Measurements from ENCODE around the gene BEND5. TPM values are rescaled to one million over a fixed set of nuclear protein-coding genes. Genes with fewer than 3 reads are reported as not detected.

BEND5 gene
- polyA plus RNA-seq, 10 donors, result 7.6 to 35.9 (median 9.2) TPM

DNA sequence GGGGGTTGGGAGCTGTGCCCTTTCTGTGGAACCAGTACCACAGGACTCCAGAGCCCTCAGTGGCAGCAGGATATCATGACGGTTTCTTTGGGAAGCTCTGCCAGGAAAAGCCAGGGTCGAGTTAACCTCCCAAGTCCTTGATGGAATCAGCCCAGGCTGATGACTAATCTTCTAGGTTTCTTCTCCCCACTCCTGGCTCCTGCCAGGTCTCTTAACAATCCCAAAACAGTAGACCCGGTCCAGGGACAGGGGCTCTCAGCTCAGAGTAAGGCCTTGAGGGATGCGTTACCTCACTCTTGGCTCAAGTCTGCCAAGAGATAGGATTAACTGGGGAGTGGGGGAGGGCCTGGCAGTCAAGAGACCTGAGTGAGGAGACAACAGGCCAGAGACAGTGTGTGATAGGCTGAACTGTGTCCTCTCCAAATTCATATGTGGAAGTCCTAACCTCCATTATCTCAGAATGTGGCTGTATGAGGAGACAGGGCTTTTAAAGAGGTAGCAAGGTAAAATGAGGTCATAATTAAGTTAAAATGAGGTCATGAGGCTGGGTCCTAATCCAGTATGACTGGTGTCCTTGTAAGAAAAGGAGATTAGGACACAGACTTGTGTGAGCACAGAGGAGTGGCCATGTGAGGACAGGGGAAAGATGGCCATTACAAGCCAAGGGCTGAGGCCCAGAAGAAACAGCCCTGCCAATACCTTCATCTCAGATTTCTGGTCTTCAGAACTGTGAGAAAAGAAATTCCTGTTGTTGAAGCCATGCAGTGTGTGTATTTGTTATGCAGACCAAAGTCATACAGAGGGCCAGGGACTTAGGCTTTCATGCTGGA, 95.0 kb downstream of the BEND5 start:
- peak in 1 of 3 donors; percentile 3 for DNase-seq

DNA sequence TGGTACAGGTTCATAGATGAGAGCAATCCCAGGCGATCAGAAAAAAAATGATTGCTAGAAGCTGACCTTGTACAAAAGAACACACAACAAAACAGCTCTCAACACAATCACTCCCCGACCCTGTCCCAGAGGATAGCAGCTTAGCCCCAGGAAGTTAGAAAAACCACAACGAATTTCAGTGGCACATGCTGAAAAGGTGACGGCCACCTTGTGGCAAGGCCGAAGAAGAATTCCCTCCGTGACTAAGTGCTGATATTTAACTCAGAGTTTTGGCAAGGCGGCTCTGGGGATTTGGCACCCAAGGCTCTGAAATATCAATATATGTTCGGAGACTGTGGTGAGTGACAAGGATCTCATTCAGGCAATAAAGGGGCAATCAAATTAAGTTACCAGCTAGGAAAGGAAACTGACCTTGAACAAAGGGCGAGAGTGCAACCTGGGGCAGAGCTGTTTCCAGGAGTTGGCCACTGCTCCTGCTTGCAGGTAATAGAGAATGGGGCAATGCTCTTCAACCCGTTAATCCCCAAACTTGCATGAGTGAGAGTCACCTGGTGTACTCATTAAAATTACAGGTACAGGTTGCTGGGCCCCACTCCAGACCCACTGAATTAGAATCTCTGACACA, 96.2 kb downstream of the BEND5 start:
- no peak for DNase-seq

DNA sequence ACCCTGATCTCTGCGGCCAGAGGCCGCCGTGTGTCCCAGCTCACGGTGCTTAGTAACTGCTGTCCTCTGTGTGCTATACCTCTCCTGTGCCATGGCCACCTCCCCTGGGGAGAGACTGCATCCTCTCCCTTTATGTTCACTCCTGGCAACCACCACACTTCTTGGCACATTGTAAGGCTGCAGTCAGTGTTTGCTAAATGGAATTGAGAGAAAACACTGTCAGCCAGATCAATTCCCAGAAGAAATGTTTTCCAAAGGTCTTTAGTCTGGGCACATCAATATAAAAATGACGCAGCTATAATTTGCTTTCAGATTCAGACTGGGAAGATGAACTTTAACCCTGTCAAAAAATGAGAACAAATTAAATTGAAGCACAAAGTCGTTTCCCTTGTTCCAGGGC, 96.8 kb downstream of the BEND5 start:
- no peak for DNase-seq

DNA sequence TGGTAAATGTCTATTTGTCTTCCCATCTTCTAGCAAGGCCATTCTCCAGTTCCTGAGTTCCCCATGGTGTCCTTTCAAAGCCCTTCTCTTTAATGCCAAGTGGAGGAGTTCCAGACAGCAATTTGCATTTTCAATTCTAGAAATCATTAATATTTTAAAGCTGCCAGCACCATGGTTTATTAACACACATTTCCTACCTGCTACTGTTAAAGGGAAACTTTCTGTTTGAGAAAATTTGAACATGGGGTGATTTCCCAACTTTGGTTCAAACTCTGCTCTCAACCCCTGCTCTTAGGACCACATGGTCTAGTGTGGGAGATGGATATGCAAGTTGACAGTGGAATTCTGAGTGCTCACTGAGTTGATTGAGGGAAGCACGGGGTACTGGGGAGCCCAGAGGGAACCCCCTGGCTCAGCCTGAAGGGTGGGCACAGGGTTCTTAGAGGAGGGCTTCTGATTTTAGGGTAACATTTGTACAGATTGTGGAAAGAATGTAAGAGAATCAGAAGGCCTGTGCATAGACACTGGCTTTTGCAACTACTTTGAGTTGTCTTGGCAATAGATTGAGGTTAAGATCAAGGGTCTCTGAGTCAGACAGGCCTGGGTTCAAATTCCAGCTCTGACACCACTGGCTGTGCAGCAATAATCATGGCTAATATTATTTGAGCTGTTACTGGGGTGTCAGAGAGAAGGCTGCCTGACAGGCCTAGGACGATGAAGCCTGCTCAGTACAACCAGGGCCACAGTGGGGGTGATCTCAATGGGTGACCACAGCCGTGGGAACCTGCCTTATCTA, 97.8 kb downstream of the BEND5 start:
- DNase-seq, result no peak
